Retina (tissue), 1 donor: ENCODE results near the gene RNASEH2C.
A peak's percentile ranks its signal among the peaks of the same experiment; 100 is the strongest.
"Not testable (repeated sequence)": the region's sequence is repeated elsewhere in the genome, so short reads cannot be mapped to it uniquely, and the experiment has no call there.

Experiments
- DNase-seq: peaks from one replicate; pipeline ENCODE4 v3.0.0-alpha.2; 2016

Gene RNASEH2C

DNA sequence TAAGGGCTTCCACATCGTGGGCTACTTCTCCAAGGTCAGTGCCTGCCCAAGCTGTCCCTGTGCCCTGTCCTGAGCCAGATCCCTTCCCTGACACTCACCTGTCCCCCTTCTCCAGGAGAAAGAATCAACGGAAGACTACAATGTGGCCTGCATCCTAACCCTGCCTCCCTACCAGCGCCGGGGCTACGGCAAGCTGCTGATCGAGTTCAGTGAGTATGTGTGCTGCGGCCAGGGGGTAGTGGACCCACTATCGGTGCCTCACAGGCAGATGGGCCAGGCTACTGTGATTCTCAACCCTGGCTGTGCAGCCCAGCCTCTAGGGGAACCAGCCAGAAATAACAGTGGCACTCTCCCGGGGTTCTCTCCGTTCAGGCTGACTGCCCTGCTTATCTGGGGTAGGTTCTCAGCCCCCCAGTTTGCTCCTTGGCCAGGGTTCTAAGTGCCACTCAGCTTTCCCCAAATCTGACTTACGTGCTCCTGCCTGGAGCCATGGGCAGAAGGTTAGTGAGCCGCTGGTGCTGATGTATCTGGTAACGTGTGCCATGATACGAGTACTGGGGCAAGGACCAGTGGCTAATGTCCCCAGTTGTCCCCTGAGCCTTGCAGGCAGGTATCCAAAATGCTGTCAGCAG is 3.7 kb downstream of the RNASEH2C start:
- no peak for DNase-seq

DNA sequence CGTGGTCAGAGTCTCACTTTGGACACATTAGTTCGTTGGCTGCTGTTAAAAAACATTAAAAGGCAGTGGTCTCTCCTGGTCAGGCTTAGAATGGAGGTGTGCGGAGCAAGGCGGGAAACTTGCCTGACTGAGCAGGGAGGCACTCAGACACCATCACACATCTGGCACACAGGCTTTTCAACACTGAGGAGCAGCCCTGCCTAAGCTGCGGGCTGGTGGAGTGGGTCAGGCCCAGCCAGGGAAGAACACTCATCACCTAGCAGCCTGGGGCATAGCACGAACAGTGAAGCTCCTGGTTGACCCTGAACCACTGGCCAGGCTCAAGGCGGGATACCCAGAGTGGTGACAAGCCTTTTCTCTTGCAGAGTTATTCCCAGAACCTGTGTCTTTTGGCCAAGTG is 4.3 kb downstream of the RNASEH2C start:
- DNase-seq = no peak

- no peak for DNase-seq
Observed at GRCh38 chr11:65714433-65714832, 6.2 kb downstream of the RNASEH2C start.

DNA sequence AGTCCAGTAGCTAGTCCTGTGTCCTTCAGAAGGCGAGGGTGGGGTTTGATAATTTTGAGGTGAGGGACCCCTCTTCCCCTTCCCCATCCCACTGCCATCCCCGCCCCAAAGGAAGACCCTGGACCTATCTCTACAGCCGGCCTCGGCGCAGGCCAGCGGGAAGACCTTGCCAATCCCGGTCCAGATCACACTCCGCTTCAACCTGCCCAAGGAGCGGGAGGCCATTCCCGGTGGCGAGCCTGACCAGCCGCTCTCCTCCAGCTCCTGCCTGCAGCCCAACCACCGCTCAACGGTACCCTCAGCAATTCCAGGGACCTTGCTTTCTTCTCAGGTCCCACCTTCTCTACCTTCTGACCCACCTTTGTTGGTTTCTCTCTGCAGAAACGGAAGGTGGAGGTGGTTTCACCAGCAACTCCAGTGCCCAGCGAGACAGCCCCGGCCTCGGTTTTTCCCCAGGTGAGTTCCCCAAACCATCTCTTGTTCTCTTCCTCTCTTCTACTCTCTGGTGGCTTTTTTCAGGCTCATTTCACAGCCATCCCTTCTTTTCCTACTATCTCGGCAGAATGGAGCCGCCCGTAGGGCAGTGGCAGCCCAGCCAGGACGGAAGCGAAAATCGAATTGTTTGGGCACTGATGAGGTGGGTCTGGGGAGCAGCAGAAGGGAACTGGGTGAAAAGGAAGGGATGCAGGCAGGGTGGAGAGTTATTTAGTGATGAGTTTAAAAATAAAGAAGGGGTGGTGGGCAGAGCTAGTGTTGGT is 7.2 kb downstream of the RNASEH2C start:
- no peak for DNase-seq

- DNase-seq = no peak
Observed at GRCh38 chr11:65712633-65713076, 7.9 kb downstream of the RNASEH2C start.

DNA sequence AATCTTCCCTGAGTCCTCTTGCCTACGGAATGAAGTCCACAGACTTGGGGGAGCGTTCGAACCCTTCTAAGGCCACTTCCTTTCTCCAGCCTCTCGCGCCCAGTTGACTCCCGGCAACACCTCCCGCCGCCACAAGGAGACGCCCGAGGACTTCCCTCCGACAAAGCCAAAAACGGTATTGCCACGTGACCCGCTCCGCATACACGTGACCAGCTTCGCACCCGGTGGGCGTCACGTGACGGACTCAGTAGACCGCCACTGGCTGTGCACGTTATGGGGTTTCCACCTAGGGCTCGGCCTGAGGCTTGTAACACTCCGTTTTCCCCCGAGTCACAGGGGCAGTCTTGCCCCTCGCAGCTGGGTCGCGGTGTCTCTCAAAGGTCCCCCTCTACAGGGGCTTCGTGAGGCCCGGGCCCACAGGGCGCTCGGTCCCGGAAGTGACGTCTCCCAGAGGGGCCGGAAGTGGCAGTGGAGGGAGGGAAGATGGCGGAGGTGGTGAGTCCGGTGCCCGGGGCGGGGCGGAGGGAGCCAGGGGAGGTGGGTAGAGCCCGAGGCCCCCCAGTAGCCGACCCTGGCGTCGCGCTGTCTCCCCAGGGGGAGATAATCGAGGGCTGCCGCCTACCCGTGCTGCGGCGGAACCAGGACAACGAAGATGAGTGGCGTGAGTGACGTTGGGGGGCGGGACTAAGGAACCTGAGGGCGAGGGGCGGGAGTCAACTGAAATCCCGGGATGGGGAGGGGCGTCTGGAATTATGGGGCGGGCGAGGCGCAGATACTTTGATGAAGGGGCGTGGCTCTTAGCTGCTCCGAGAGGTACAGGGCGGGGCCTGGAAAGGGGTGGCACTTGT is 8.6 kb downstream of the RNASEH2C start, which contains the start of gene KAT5:
TSS of gene KAT5 (plus strand) at position 468 of the 848 bp plus-strand sequence. CDS start at position 484, 16 bp downstream.
- peak; percentile 100 for DNase-seq

DNA sequence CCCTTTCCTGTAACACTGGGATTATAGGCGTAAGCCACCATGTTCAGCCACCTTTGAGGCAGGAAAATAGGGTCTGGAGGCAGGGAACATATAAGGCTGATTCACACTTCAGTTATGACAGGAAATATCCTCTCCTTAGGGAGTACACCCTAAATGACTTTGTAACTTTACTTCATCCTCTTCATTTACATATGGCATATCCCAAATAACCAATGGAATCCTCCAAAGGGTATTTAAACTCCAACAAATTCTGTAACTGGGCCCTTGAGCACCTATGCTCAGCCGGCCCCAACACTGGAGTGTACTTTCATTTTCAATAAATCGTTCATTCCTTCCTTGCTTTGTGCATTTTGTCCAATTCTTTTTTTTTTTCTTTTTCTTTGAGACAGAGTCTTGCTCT is 10.2 kb downstream of the RNASEH2C start:
- no peak for DNase-seq

- no peak for DNase-seq
Observed at GRCh38 chr11:65709661-65710060, 10.9 kb downstream of the RNASEH2C start.

DNA sequence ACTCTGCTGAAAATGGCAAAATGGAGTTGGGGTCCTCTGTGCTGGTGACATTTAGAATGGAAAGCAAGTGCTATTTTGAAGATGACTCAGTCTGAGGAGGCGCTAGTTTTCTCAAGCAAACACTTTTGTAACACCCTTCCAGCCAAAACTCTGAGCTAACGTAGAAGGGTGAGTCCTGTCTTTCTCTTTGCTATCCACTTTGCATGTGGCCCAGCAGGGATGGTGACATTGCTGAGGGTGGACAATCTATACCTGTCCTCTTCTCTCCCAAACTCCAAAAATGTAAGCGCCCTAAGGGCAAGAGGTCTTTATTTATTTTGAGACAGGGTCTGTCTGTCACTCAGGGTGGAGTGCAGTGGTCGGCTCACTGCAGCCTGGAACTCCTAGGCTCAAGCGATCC is 12.1 kb downstream of the RNASEH2C start:
- no peak for DNase-seq

DNA sequence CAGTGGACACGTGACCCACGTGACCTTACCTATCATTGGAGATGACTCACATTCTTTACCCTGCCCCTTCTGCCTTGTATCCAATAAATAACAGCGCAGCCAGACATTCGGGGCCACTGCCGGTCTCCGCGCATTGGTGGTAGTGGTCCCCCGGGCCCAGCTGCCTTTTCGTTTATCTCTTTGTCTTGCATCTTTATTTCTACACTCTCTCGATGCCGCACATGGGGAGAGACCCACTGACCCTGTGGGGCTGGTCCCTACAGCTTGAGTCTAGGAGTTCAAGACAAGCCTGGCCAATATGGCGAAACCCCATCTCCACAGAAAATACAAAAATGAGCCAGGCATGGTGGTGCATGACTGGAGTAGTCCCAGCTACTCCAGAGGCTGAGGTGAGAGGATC is 13.6 kb downstream of the RNASEH2C start:
- DNase-seq = not testable (repeated sequence)

DNA sequence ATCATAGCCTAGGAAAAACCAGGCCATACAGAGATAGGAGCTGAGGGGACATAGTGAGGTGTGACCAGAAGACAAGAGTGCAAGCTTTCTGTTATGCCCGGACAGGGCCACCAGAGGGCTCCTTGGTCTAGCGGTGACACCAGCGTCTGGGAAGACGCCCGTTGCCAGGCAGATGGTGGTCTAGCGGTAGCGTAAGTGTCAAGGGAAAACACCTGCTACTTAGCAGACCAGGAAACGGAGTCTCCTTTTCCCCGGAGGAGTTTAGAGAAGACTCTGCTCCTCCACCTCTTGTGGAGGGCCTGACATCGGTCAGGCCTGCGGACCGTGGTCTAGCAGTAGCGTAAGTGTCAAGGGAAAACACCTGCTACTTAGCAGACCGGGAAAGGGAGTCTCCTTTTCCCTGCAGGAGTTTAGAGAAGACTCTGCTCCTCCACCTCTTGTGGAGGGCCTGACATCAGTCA is 14.3 kb downstream of the RNASEH2C start:
- peak; percentile 81 for DNase-seq

- no peak for DNase-seq
Observed at GRCh38 chr11:65703846-65704245, 16.8 kb downstream of the RNASEH2C start.

- DNase-seq = no peak
Observed at GRCh38 chr11:65701686-65702085, 18.9 kb downstream of the RNASEH2C start.

GRCh38 chr11:65700399-65700798 is 20.2 kb downstream of the RNASEH2C start:
- DNase-seq = no peak

DNA sequence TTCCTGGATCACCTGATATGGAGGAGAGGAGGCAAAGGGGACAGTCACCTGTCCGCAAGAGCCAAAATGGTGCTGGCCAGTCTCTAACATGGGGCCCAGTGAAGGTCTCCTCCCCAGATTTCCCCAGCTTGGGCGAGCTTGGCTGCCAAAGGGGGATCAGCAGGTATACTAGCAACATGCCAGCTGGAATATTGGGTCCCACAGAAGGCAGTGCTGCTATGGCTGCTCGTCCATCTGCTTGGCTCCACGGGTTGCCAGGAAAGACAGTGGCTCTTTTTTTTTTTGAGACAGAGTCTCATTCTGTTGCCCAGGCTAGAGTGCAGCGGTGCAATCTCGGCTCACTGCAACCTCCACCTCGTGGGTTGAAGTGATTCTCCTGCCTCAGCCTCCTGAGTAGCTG is 21.3 kb downstream of the RNASEH2C start:
- DNase-seq = no peak

GRCh38 chr11:65698205-65698604 is 22.4 kb downstream of the RNASEH2C start:
- DNase-seq = no peak

GRCh38 chr11:65696802-65697552 is 23.6 kb downstream of the RNASEH2C start:
- DNase-seq = no peak

- DNase-seq = no peak
Observed at GRCh38 chr11:65695459-65696241, 24.9 kb downstream of the RNASEH2C start.

DNA sequence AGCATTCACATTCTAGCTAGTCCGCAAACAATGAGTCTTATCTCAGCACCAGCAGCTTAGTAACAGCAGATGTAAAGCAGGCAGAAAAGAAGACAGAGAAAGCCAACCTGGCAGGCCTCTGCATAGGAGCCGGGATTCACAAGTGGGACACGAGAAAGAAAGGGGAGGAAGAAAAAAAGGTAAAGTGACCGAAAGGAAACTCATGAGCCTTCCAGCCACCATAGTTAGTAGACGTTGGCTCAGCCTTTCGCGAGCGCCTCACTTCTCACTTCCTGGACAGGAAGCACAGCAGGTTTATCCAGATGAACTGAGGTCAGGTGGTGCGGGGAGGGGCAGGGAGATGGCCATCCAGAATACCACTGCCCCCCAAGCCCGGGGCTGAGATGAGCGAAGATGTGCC is 28.2 kb downstream of the RNASEH2C start:
- no peak for DNase-seq

GRCh38 chr11:65691847-65692246 is 28.8 kb downstream of the RNASEH2C start:
- not testable (repeated sequence) for DNase-seq

- no peak for DNase-seq
Observed at GRCh38 chr11:65685981-65686380, 34.6 kb downstream of the RNASEH2C start.

DNA sequence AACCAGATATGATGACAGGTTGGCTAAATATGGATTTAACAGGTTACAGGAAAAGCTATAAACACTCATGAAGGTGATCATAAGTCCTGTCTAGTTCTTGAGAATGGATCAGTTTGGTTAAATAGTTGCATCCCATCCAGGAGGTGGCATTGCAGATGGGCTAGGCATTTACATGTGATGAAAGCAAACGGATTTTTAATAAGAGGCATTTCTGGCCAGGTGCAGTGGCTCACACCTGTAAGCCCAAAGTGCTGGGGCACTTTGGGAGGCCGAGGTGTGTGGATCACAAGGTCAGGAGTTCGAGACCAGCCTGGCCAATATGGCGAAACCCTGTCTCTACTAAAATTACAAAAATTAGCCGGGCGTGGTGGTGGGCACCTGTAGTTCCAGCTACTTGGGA is 37.1 kb downstream of the RNASEH2C start:
- not testable (repeated sequence) for DNase-seq
